ENCODE measurements around the gene UNK. TPM values are rescaled to one million over a fixed set of nuclear protein-coding genes. Genes with fewer than 3 reads are reported as not detected.

UNK gene
- total and polyA plus RNA-seq, 2 of the 13 experiments (the other 11 are each of a cell fraction or from before 2014, with no cell fraction given): 31.6 to 33.0 TPM

- 95% methylated on average over 6 of the region's 6 CpGs for WGBS (ENCODE audit: low lambda C conversion rate)
- Histone ChIP-seq H3K79me2 (ENCODE audit: insufficient read depth, low read length) (peaks cover 23% of the 10 kb centered on the region), H2AFZ (ENCODE audit: low read length) (no peak overlapping the region), H3K9ac (ENCODE audit: insufficient read depth, low read depth, low read length) (no peak overlapping the region), H3K36me3 (replicated peaks in 1 of 2; ENCODE audit: control insufficient read depth in 1 of 2, insufficient read depth in 2 of 2, low read length in 2 of 2) (peaks cover 8 to 9% of the 10 kb centered on the region in 2 experiments; a peak in 4 of 5 replicates), H3K9me3 (ENCODE audit: low read length) (no peaks in the 10 kb centered on the region), H3K4me1 (ENCODE audit: insufficient read depth, low read length) (peaks cover 68% of the 10 kb centered on the region), H3K27ac (ENCODE audit: extremely low read length, insufficient read depth, low read length) (no peak overlapping the region), H3K4me3 (replicated peaks in 1 of 3; ENCODE audit: insufficient read depth in 1 of 3, low read depth in 2 of 3, low read length in 3 of 3) (no peak overlapping the region), H3K4me2 (ENCODE audit: low read depth, low read length) (no peak overlapping the region), H4K20me1 (ENCODE audit: insufficient read depth, low read length) (peaks cover 32% of the 10 kb centered on the region), H3K27me3 (ENCODE audit: control insufficient read depth in 1 of 2, insufficient read depth in 2 of 2, low read length in 2 of 2) (no peaks in the 10 kb centered on the region; a peak in 1 of 5 replicates)
- ATAC-seq: peak; percentile 0; the same call in 2 of the 3 replicates
- CTCF ChIA-PET (ENCODE audit: low intra/inter-chr PET ratio, low total read pairs): no interaction called here
- in situ Hi-C loops (cut with HindIII; ENCODE audit: extremely low pct_ligation_motif_present, low pct_unique_long_range_greater_than_20kb) (no loop called here), intact Hi-C loops (cut with micrococcal nuclease; ENCODE audit: unreplicated experiment) (loop anchor here (5.0 kb wide), 1 partner anchor 52 kb away; no protein-coding TSS in a partner anchor)
- no peak for FAIRE-seq
- BruUV-seq (replicated peaks): no TSS peak
- DNase-seq (ENCODE audit: low spot score): no peak
- POLR2A ChIA-PET: interaction anchor here (0.9 to 13.1 kb wide), 9 partner anchors 10 to 108 kb away, joined by 3 to 390 read pairs (median 16); partner anchors contain the start of genes GALK1, RECQL5, TRIM47 and UNC13D
- TF ChIP-seq RBM22 (optimal IDR thresholded peaks at IDR 0.05; ENCODE audit: low read length): peak; percentile 76
- TF ChIP-seq BCL6 (CRISPR knock-in tag; IDR thresholded peaks at IDR 0.05): no peak
- TF ChIP-seq ZBTB2 (CRISPR knock-in tag; IDR thresholded peaks at IDR 0.05; ENCODE audit: low read depth): no peak
- no peak for TF ChIP-seq NFIB (CRISPR knock-in tag; IDR thresholded peaks at IDR 0.05; ENCODE audit: borderline replicate concordance)
- TF ChIP-seq KLF15 (CRISPR knock-in tag; IDR thresholded peaks at IDR 0.05; ENCODE audit: borderline replicate concordance): no peak
- TF ChIP-seq POLR2AphosphoS5 (IDR thresholded peaks at IDR 0.05; ENCODE audit: low read depth, low read length): peak; percentile 5; the same call in 1 of the 2 replicates
- no peak for TF ChIP-seq NFYB (CRISPR knock-in tag; IDR thresholded peaks at IDR 0.05)
- TF ChIP-seq POLR2A (IDR thresholded peaks at IDR 0.05; ENCODE audit: insufficient read depth in 1 of 2, low read depth in 2 of 2, low read length in 2 of 2): peak in 1 of 2 experiments; percentile 25; a peak in 2 of 4 replicates
- TF ChIP-seq MLX (CRISPR knock-in tag; IDR thresholded peaks at IDR 0.05): no peak
- TF ChIP-seq DRAP1 (CRISPR knock-in tag; IDR thresholded peaks at IDR 0.05): no peak
- TF ChIP-seq KMT2A (CRISPR knock-in tag; IDR thresholded peaks at IDR 0.05): no peak
- TF ChIP-seq ZNF614 (CRISPR knock-in tag; IDR thresholded peaks at IDR 0.05; ENCODE audit: borderline replicate concordance): no peak
- no peak for TF ChIP-seq RFXAP (CRISPR knock-in tag; IDR thresholded peaks at IDR 0.05; ENCODE audit: borderline replicate concordance)
- no peak for TF ChIP-seq SOX13 (IDR thresholded peaks at IDR 0.05)
- TF ChIP-seq SOX13 (CRISPR knock-in tag; conservative IDR thresholded peaks at IDR 0.05 in 1 of 2, IDR thresholded peaks at IDR 0.05 in 1 of 2): peak in 1 of 2 experiments; percentile 79; a peak in 1 of 4 replicates
- TF ChIP-seq DPF2 (CRISPR knock-in tag; IDR thresholded peaks at IDR 0.05; ENCODE audit: borderline replicate concordance, low read depth): no peak
- no peak for TF ChIP-seq CEBPB (IDR thresholded peaks at IDR 0.05; ENCODE audit: borderline replicate concordance, low read depth, low read length)
- TF ChIP-seq CHD2 (IDR thresholded peaks at IDR 0.05; ENCODE audit: low read depth, low read length): peak; percentile 33
- TF ChIP-seq EZH2 (conservative IDR thresholded peaks at IDR 0.05; ENCODE audit: low read depth, low read length): no peak
- 0 out of 2 replicates have a peak, but pooled peaks have one; percentile 30 for TF ChIP-seq SSRP1 (CRISPR knock-in tag; IDR thresholded peaks at IDR 0.05)
- TF ChIP-seq SATB2 (CRISPR knock-in tag; IDR thresholded peaks at IDR 0.05): no peak
- TF ChIP-seq ZSCAN31 (CRISPR knock-in tag; IDR thresholded peaks at IDR 0.05; ENCODE audit: low read depth): no peak
- TF ChIP-seq SKI (IDR thresholded peaks at IDR 0.05; ENCODE audit: partially characterized antibody): no peak
- TF ChIP-seq RBFOX2 (IDR thresholded peaks at IDR 0.05; ENCODE audit: low read depth, low read length): no peak
Observed at GRCh38 chr17:75774991-75775668, 9.5 kb upstream of the UNK start.

Data from HepG2 (cell line).